HepG2 (cell line): ENCODE results near the gene HOXA6. TPM values are rescaled to one million over a fixed set of nuclear protein-coding genes. Genes with fewer than 3 reads are reported as not detected.

Experiments
- CCAR2 ChIP-seq: fragments of 200-400 bp; formaldehyde crosslinking; optimal IDR thresholded peaks from 2 replicates; pipeline ENCODE3; 2018; ENCODE audit warnings: low read depth, mild to moderate bottlenecking, low read length, moderate library complexity
- ESRRA ChIP-seq: sonication (generic); formaldehyde crosslinking; IDR thresholded peaks from 2 replicates; pipeline ENCODE4 v1.5.1; 2020; ENCODE audit warnings: mild to moderate bottlenecking, low read depth, missing genetic modification reagents
- KAT8 ChIP-seq: IDR thresholded peaks from 2 replicates; pipeline ENCODE4 v1.6.1; 2016; ENCODE audit warnings: missing genetic modification reagents, missing compliant biosample characterization
- NPAS2 ChIP-seq: sonication (generic); formaldehyde crosslinking; IDR thresholded peaks from 2 replicates; pipeline ENCODE4 v1.8.0; 2022; ENCODE audit warnings: mild to moderate bottlenecking, missing genetic modification reagents, borderline replicate concordance
- SIX4 ChIP-seq: sonication (generic); formaldehyde crosslinking; IDR thresholded peaks from 2 replicates; pipeline ENCODE4 v1.4.0; 2020; ENCODE audit warnings: missing genetic modification reagents
- SRSF1 ChIP-seq: fragments of 200-400 bp; formaldehyde crosslinking; optimal IDR thresholded peaks from 2 replicates; pipeline ENCODE3; 2017; ENCODE audit warnings: mild to moderate bottlenecking, low read depth, low read length, moderate library complexity
- ZBTB20 ChIP-seq: sonication (generic); formaldehyde crosslinking; IDR thresholded peaks from 2 replicates; pipeline ENCODE4 v1.8.1; 2023; ENCODE audit warnings: missing genetic modification reagents, low read depth, mild to moderate bottlenecking, borderline replicate concordance
- ZFP36L2 ChIP-seq: sonication (generic); formaldehyde crosslinking; IDR thresholded peaks from 2 replicates; pipeline ENCODE4 v1.4.0; 2020; ENCODE audit warnings: missing genetic modification reagents
- ZFP37 ChIP-seq: sonication (generic); formaldehyde crosslinking; IDR thresholded peaks from 2 replicates; pipeline ENCODE4 v1.4.0; 2020; ENCODE audit warnings: missing genetic modification reagents, borderline replicate concordance
- ZNF333 ChIP-seq: sonication (generic); formaldehyde crosslinking; IDR thresholded peaks from 2 replicates; pipeline ENCODE4 v1.4.0; 2020; ENCODE audit warnings: mild to moderate bottlenecking, missing genetic modification reagents, borderline replicate concordance
- ZNF564 ChIP-seq: sonication (generic); formaldehyde crosslinking; IDR thresholded peaks from 2 replicates; pipeline ENCODE4 v1.8.1; 2023; ENCODE audit warnings: mild to moderate bottlenecking, missing genetic modification reagents
- ZNF615 ChIP-seq: sonication (generic); formaldehyde crosslinking; IDR thresholded peaks from 2 replicates; pipeline ENCODE4 v1.5.0; 2020; ENCODE audit warnings: mild to moderate bottlenecking, missing genetic modification reagents, borderline replicate concordance
- ZNF678 ChIP-seq: sonication (generic); formaldehyde crosslinking; IDR thresholded peaks from 2 replicates; pipeline ENCODE4 v1.4.0; 2020; ENCODE audit warnings: mild to moderate bottlenecking, missing genetic modification reagents
- ZNF891 ChIP-seq: sonication (generic); formaldehyde crosslinking; IDR thresholded peaks from 2 replicates; pipeline ENCODE4 v1.5.0; 2020; ENCODE audit warnings: mild to moderate bottlenecking, missing genetic modification reagents
- polyA plus RNA-seq, 8 experiments: library from polyadenylated mRNA; depleted of rRNA in 3 of 8; stranded (reverse) in 7 of 8; unstranded in 1 of 8; fragments of >200 nt; fragmentation: Illumina TruSeq in 4 of 8; extraction: Trizol in 4 of 8; gene quantifications; 2 replicates each; pipeline versions ENCODE4 v1.2.1 to v1.2.3, GENCODE V29; 2011 to 2016; ENCODE audit warnings: low read depth in 4 of 8, missing spikeins in 1 of 8, mixed read lengths in 1 of 8; ENCODE audit not compliant: insufficient read depth in 1 of 8
- total RNA-seq, 5 experiments: library from RNA; depleted of rRNA; stranded (reverse); fragments of >200 nt; fragmentation: Illumina TruSeq; extraction: Trizol; gene quantifications; 2 replicates each; pipeline ENCODE4 v1.2.3, GENCODE V29; 2016; ENCODE audit warnings: low read depth in 1 of 5
- TF ChIP-seq, protein P1 (sequence below): sonication (generic); formaldehyde crosslinking; IDR thresholded peaks from 2 replicates; pipeline ENCODE4 v1.8.1; 2023; ENCODE audit warnings: missing genetic modification reagents, inconsistent platforms, borderline replicate concordance
- TF ChIP-seq, protein P2 (sequence below): sonication (generic); formaldehyde crosslinking; IDR thresholded peaks from 2 replicates; pipeline ENCODE4 v1.8.0; 2022; ENCODE audit warnings: mild to moderate bottlenecking, missing genetic modification reagents; ENCODE audit not compliant: insufficient replicate concordance
- TF ChIP-seq, protein P3 (sequence below): IDR thresholded peaks from 2 replicates; pipeline ENCODE4 v1.6.1; 2016; ENCODE audit warnings: missing biosample characterization, missing genetic modification reagents, low read depth
- TF ChIP-seq, protein P4 (sequence below): sonication (generic); formaldehyde crosslinking; IDR thresholded peaks from 2 replicates; pipeline ENCODE4 v1.5.1; 2020; ENCODE audit warnings: mild to moderate bottlenecking, missing genetic modification reagents
- TF ChIP-seq, protein P5 (sequence below): IDR thresholded peaks from 2 replicates; pipeline ENCODE4 v1.6.1; 2016; ENCODE audit warnings: missing compliant biosample characterization, missing genetic modification reagents, borderline replicate concordance

HOXA6 gene
- total and polyA plus RNA-seq, 2 of the 13 experiments (the other 11 are each of a cell fraction or from before 2014, with no cell fraction given), result 1.3 to 1.5 TPM

DNA sequence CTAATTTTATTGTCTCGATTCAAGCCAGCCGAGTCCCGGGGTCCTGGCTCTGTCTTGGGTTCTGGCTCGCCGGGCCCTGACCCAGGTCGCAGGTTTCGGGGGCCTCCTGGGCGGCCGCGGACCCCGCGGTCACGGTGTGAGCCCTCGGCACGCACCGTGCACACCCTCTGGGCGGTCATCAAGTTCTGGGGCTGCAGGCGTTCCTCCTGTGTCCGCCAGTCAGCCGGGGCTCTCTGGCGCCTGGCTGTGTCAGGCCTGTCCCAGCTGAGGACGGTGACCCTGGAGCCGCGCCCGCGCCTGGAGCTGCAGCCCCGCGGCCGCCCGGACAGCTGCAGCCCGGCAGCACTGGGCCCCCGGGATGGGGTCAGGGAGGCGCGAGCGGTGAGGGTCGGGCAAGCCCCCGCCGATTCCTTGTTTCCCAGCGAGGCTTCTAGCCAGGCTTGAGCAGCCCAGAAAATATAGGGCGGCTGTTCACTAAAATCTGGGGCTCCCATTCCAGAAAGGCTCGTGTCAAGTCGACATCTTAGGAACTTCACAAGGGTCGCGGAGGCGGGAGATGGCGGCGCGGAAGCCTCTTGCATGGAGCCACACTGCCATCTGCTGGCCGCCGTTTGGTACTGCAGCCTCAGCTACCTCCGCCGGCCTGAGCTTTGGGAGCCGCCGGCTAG is 13.1 kb upstream of the HOXA6 start (continued):
- TF ChIP-seq, protein P1, sequence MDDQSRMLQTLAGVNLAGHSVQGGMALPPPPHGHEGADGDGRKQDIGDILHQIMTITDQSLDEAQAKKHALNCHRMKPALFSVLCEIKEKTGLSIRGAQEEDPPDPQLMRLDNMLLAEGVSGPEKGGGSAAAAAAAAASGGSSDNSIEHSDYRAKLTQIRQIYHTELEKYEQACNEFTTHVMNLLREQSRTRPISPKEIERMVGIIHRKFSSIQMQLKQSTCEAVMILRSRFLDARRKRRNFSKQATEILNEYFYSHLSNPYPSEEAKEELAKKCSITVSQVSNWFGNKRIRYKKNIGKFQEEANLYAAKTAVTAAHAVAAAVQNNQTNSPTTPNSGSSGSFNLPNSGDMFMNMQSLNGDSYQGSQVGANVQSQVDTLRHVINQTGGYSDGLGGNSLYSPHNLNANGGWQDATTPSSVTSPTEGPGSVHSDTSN (CRISPR knock-in tag), result no peak
- TF ChIP-seq SRSF1 (no peak), ZNF564 (no peak; the same call in 1 of the 2 replicates), ZFP37 (no peak), ZNF615 (CRISPR knock-in tag) (no peak), ZBTB20 (CRISPR knock-in tag) (no peak), KAT8 (peak; percentile 94), ZNF333 (CRISPR knock-in tag) (0 out of 2 replicates have a peak, but pooled peaks have one; percentile 63), CCAR2 (no peak), NPAS2 (no peak), ESRRA (CRISPR knock-in tag) (no peak), ZFP36L2 (CRISPR knock-in tag) (no peak), ZNF891 (no peak), ZNF678 (CRISPR knock-in tag) (no peak), SIX4 (CRISPR knock-in tag) (no peak)
- TF ChIP-seq, protein P2, sequence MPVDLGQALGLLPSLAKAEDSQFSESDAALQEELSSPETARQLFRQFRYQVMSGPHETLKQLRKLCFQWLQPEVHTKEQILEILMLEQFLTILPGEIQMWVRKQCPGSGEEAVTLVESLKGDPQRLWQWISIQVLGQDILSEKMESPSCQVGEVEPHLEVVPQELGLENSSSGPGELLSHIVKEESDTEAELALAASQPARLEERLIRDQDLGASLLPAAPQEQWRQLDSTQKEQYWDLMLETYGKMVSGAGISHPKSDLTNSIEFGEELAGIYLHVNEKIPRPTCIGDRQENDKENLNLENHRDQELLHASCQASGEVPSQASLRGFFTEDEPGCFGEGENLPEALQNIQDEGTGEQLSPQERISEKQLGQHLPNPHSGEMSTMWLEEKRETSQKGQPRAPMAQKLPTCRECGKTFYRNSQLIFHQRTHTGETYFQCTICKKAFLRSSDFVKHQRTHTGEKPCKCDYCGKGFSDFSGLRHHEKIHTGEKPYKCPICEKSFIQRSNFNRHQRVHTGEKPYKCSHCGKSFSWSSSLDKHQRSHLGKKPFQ (CRISPR knock-in tag), result no peak
- TF ChIP-seq, protein P3, sequence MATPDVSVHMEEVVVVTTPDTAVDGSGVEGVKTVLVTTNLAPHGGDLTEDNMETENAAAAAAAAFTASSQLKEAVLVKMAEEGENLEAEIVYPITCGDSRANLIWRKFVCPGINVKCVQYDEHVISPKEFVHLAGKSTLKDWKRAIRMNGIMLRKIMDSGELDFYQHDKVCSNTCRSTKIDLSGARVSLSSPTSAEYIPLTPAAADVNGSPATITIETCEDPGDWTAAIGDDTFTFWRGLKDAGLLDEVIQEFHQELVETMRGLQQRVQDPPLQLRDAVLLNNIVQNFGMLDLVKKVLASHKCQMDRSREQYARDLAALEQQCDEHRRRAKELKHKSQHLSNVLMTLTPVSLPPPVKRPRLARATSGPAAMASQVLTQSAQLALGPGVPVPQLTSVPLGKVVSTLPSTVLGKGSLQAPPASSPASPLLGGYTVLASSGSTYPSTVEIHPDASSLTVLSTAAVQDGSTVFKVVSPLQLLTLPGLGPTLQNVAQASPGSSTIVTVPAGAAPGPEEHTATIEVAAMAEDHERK, result no peak
- TF ChIP-seq, protein P4, sequence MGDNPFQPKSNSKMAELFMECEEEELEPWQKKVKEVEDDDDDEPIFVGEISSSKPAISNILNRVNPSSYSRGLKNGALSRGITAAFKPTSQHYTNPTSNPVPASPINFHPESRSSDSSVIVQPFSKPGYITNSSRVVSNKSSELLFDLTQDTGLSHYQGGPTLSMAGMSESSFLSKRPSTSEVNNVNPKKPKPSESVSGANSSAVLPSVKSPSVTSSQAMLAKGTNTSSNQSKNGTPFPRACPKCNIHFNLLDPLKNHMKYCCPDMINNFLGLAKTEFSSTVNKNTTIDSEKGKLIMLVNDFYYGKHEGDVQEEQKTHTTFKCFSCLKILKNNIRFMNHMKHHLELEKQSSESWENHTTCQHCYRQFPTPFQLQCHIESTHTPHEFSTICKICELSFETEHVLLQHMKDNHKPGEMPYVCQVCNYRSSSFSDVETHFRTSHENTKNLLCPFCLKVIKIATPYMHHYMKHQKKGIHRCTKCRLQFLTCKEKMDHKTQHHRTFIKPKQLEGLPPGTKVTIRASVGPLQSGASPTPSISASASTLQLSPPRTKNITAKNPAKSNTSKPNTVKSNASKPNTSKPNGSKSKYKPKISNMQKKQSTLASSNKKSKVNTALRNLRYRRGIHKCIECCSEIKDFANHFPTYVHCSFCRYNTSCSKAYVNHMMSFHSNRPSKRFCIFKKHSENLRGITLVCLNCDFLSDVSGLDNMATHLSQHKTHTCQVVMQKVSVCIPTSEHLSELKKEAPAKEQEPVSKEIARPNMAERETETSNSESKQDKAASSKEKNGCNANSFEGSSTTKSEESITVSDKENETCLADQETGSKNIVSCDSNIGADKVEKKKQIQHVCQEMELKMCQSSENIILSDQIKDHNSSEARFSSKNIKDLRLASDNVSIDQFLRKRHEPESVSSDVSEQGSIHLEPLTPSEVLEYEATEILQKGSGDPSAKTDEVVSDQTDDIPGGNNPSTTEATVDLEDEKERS (CRISPR knock-in tag), result no peak
- TF ChIP-seq, protein P5, sequence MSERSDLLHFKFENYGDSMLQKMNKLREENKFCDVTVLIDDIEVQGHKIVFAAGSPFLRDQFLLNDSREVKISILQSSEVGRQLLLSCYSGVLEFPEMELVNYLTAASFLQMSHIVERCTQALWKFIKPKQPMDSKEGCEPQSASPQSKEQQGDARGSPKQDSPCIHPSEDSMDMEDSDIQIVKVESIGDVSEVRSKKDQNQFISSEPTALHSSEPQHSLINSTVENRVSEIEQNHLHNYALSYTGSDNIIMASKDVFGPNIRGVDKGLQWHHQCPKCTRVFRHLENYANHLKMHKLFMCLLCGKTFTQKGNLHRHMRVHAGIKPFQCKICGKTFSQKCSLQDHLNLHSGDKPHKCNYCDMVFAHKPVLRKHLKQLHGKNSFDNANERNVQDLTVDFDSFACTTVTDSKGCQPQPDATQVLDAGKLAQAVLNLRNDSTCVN (CRISPR knock-in tag), result no peak
